Kidney epithelial cell (primary cell): ENCODE data around the gene MAGIX. TPM values are rescaled to one million over a fixed set of nuclear protein-coding genes. Genes with fewer than 3 reads are reported as not detected.
A peak's percentile ranks its signal among the peaks of the same experiment; 100 is the strongest.

Experiments
- DNase-seq: peaks from one replicate; pipeline ENCODE4 v3.0.0-alpha.2; 2010; ENCODE audit warnings: low read depth
- H3K27me3 ChIP-seq: 2 replicates; pipeline ENCODE4 v1.6.0; 2011; ENCODE audit warnings: low read length; ENCODE audit not compliant: control insufficient read depth, insufficient read depth
- H3K36me3 ChIP-seq: 2 replicates; pipeline ENCODE4 v1.5.1; 2011; ENCODE audit warnings: low read length; ENCODE audit not compliant: control insufficient read depth, insufficient read depth
- H3K4me3 ChIP-seq: 2 replicates; pipeline ENCODE4 v1.5.1; 2011; ENCODE audit warnings: low read depth, mild to moderate bottlenecking, control low read depth, low read length
- total RNA-seq: library from RNA; depleted of rRNA; stranded (reverse); fragments of >200 nt; gene quantifications from 2 replicates; pipeline ENCODE4 v1.2.3, GENCODE V29; 2015
- TF ChIP-seq, protein P1 (sequence below): IDR thresholded peaks from 2 replicates; pipeline ENCODE4 v1.5.1; 2011; ENCODE audit warnings: mild to moderate bottlenecking, moderate library complexity, low read length, control low read depth, inconsistent platforms; ENCODE audit not compliant: insufficient read depth, poor library complexity, severe bottlenecking

MAGIX gene
- total RNA-seq, 1 donor from 2014 or later: 5.1 TPM

- H3K36me3 ChIP-seq: no peaks in the 10 kb centered on the region
- TF ChIP-seq, protein P1, sequence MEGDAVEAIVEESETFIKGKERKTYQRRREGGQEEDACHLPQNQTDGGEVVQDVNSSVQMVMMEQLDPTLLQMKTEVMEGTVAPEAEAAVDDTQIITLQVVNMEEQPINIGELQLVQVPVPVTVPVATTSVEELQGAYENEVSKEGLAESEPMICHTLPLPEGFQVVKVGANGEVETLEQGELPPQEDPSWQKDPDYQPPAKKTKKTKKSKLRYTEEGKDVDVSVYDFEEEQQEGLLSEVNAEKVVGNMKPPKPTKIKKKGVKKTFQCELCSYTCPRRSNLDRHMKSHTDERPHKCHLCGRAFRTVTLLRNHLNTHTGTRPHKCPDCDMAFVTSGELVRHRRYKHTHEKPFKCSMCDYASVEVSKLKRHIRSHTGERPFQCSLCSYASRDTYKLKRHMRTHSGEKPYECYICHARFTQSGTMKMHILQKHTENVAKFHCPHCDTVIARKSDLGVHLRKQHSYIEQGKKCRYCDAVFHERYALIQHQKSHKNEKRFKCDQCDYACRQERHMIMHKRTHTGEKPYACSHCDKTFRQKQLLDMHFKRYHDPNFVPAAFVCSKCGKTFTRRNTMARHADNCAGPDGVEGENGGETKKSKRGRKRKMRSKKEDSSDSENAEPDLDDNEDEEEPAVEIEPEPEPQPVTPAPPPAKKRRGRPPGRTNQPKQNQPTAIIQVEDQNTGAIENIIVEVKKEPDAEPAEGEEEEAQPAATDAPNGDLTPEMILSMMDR: no peak
- no peak overlapping the region for H3K4me3 ChIP-seq
- peaks cover 5% of the 10 kb centered on the region for H3K27me3 ChIP-seq
- DNase-seq: no peak
These were observed 36.2 kb downstream of the MAGIX start for GRCh38 chrX:49198540-49199314.

- Histone ChIP-seq H3K36me3 (no peaks in the 10 kb centered on the region), H3K4me3 (no peak overlapping the region), H3K27me3 (peaks cover 5% of the 10 kb centered on the region)
- TF ChIP-seq, protein P1: no peak
- DNase-seq: no peak
These were observed 36.7 kb downstream of the MAGIX start for GRCh38 chrX:49199315-49199595.

DNA sequence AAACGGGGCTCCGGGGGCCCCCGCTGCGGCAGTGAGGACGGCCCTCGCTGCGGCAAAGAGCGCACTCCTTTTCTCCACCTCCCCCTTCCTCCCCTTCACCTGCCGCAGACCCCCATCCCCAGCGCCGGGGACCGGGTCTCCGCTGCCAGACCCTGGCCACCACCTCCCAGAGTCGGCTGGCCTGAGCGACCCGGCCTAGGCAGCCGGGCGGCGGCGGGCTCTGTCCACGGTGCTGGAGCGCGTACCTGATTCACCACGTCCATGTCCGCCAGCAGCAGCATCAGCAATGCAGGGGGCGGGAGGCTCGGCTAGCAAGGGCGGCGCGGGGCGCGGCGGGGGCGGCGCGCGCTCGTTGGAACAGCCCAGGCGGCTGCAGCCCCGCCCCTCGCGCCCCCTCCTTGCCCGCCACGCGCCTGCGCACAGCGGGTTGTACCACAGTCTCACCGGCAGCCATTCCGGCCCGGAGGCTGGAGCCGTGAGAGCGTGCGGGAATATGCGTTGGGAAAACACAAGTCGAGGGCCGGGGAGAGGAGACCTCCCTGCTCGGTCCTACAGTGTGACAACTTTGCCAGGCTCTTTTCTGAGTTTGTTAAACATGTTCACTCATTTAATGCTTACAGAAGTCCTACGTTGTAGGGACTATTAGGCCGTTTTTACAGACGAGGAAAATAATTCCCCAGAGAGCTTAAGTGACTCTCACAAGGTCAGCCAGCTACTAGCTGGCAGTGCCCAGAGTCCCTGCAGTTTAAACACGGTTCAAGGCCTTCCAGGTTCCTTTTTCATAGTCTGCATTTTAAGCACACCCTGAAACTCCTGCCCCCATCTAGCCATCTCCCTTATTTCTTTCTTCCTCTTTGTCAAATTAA, 37.6 kb downstream of the MAGIX start, which contains the start of gene SYP:
SYP (minus strand) TSS at position 288 of the 866 bp plus-strand sequence; CDS start at position 281, 7 bp downstream.
- Histone ChIP-seq H3K36me3 (no peaks in the 10 kb centered on the region), H3K27me3 (peaks cover 5% of the 10 kb centered on the region), H3K4me3 (peak within 1 kb of the TSS; percentile 15)
- TF ChIP-seq, protein P1: no peak
- DNase-seq: peak; percentile 41

- TF ChIP-seq, protein P1: no peak
- Histone ChIP-seq H3K36me3 (no peaks in the 10 kb centered on the region), H3K27me3 (peaks cover 5% of the 10 kb centered on the region), H3K4me3 (no peak overlapping the region)
- DNase-seq: no peak
These were observed 39.5 kb downstream of the MAGIX start for GRCh38 chrX:49202022-49202421.

DNA sequence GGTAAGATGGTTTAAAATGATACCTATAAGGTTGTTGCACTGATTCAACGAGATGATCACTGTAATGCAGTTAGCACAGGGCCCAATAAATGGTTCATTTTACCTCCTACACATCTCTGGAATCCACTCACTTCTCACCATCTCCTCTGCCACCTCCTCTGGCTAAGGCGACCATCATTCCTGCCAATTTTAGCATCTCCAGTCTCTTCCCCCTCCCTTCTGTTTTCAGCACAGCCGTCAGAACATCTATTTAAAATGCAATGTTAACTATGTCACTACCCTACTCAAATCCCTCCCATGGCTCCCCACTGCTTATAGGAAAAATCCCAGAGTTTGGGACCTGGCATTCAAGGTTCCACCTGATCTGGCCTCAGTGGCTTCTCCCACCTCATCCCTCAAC, 41.0 kb downstream of the MAGIX start:
- Histone ChIP-seq H3K27me3 (peaks cover 3% of the 10 kb centered on the region), H3K4me3 (no peak overlapping the region), H3K36me3 (no peaks in the 10 kb centered on the region)
- no peak for DNase-seq
- TF ChIP-seq, protein P1: no peak

DNA sequence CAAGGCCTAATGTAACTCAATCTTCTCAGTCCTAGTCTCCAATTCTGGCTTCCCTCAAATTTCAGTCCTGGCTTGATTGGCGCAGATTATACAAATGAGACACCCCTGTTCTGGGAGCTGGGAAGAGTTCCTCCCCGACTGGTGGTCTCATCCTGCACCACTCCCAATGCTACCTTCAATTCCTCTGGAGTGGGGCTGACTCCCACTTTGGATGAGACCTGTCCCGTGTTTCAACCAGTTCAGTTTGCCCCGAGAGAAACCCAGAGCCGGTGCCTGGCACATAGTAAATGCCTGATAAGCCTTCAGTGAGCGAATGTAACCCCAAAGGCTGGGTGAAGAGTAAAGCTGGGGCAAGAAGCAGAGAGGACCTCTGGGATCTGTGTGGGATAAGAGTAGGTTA, 41.5 kb downstream of the MAGIX start:
- H3K27me3 ChIP-seq: peaks cover 3% of the 10 kb centered on the region
- no peaks in the 10 kb centered on the region for H3K36me3 ChIP-seq
- TF ChIP-seq, protein P1: no peak
- H3K4me3 ChIP-seq: no peak overlapping the region
- DNase-seq: no peak
